GM19438 (cell line): ENCODE data around the gene ADSS1.

ENCODE experiments used
- ATAC-seq: cut with Tn5 transposase; IDR thresholded peaks from one replicate; pipeline ENCODE4 v1.9.1; 2021; ENCODE audit warnings: low read depth; ENCODE audit not compliant: unreplicated experiment

ADSS1 gene

GRCh38 chr14:104729835-104730181 is 5.8 kb downstream of the ADSS1 start:
- no peak for ATAC-seq

- ATAC-seq: no peak
Observed at GRCh38 chr14:104730487-104730886, 6.5 kb downstream of the ADSS1 start.

- ATAC-seq: no peak
Observed at GRCh38 chr14:104731320-104732294, 7.6 kb downstream of the ADSS1 start.

- ATAC-seq: no peak
Observed at GRCh38 chr14:104732355-104732804, 8.4 kb downstream of the ADSS1 start.

GRCh38 chr14:104732931-104733681 is 9.1 kb downstream of the ADSS1 start:
- no peak for ATAC-seq

GRCh38 chr14:104734051-104734587 is 10.1 kb downstream of the ADSS1 start:
- ATAC-seq: no peak

- ATAC-seq: no peak
Observed at GRCh38 chr14:104734601-104734990, 10.6 kb downstream of the ADSS1 start.

- ATAC-seq: no peak
Observed at GRCh38 chr14:104734991-104735779, 11.2 kb downstream of the ADSS1 start.

- no peak for ATAC-seq
Observed at GRCh38 chr14:104735830-104736642, 12.0 kb downstream of the ADSS1 start.

GRCh38 chr14:104738375-104739019 is 14.5 kb downstream of the ADSS1 start:
- no peak for ATAC-seq

GRCh38 chr14:104739026-104739425 is 15.0 kb downstream of the ADSS1 start:
- ATAC-seq: no peak

GRCh38 chr14:104739546-104740516 is 15.8 kb downstream of the ADSS1 start:
- ATAC-seq: no peak

GRCh38 chr14:104741108-104741802 is 17.2 kb downstream of the ADSS1 start:
- no peak for ATAC-seq

- ATAC-seq: no peak
Observed at GRCh38 chr14:104741803-104742251, 17.8 kb downstream of the ADSS1 start.

- ATAC-seq: no peak
Observed at GRCh38 chr14:104742586-104743455, 18.8 kb downstream of the ADSS1 start.
